T-helper 2 cell treated with Interferon-gamma antibody and Interleukin-4, amounts not matched to agents 100 ng/mL and 5 ng/mL, for 36 hours (primary cell): ENCODE data around the gene METAP1D. TPM values are rescaled to one million over a fixed set of nuclear protein-coding genes. Genes with fewer than 3 reads are reported as not detected.

ENCODE experiments used
- intact Hi-C: fragments of 100-400 bp; cut with micrococcal nuclease; formaldehyde crosslinking; loops from one replicate; pipeline ENCODE4 v1.15.1; 2023
- total RNA-seq: library from RNA; stranded (reverse); gene quantifications from 2 replicates; pipeline ENCODE4 v1.2.3, GENCODE V29; 2022

METAP1D gene
- total RNA-seq, 1 donor from 2014 or later = 7.7 TPM

DNA sequence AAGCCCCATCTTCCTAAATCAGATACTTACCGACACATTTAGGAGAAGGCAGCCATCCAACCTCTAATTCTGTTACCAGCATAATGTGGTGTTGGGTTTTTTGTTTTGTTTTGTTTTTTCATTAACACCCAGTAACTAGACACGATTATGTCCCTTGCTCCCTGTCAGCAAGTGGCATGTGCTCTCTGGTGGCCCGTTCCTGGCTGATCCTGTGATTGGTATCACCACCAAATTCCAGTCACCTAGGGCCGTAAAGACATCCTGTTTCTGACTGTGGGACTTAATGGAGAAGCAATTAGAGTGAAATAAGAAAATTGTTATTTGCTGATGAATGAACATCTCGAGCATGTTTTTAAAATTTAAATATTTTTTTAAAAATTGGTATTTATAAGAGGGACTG lies 79.7 kb downstream of the METAP1D start:
- intact Hi-C loops = no loop called here

DNA sequence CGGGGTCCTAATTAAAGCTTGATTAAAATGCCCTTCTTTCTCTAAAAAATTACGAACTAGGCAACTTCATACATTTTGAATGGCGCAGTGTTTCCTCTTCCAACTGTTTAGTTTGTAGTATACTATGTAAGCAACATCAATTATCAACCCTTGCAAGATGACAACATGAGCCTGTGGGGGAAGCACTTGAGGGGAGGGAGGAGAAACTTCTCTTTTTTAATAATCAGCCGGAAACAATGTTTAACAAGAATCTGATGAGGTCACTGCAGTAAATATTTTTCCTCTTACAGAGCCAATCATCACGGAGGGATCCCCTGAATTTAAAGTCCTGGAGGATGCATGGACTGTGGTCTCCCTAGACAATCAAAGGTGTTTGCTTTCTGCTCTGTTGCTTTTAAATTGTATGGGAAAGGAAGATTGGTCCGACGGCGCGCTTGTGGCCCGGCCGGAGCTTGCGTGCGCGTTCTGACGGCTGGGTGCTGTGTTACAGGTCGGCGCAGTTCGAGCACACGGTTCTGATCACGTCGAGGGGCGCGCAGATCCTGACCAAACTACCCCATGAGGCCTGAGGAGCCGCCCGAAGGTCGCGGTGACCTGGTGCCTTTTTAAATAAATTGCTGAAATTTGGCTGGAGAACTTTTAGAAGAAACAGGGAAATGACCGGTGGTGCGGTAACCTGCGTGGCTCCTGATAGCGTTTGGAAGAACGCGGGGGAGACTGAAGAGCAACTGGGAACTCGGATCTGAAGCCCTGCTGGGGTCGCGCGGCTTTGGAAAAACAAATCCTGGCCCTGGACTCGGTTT lies 80.3 kb downstream of the METAP1D start:
- intact Hi-C loops = no loop called here

DNA sequence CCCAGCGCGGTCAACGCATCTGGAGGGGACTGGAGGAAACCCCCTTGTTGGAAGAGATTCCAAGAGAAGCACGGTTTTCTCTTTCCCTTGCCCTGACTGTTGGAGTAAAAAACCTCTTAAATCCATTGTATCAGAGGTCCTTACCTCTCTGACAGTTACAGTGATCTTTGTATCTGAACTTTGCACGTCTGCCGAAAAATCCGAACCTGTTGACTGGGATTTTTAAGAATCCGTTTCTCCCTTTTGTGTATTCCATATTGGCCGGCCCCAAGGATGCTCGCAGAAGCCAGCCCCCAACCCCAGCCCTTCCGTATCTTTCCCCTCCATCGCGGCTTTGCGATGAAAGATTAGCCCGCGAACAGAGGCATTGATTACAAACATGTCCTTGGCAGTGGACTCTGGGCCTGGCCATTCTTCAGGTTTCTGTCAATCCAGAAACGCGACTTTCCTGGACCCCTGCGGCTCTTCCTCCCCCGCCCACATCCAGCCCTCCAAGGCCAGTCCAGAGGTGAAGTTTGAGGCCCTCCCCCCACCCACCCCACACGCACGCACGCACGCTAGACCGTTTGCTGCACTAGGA lies 81.0 kb downstream of the METAP1D start:
- intact Hi-C loops = no loop called here

DNA sequence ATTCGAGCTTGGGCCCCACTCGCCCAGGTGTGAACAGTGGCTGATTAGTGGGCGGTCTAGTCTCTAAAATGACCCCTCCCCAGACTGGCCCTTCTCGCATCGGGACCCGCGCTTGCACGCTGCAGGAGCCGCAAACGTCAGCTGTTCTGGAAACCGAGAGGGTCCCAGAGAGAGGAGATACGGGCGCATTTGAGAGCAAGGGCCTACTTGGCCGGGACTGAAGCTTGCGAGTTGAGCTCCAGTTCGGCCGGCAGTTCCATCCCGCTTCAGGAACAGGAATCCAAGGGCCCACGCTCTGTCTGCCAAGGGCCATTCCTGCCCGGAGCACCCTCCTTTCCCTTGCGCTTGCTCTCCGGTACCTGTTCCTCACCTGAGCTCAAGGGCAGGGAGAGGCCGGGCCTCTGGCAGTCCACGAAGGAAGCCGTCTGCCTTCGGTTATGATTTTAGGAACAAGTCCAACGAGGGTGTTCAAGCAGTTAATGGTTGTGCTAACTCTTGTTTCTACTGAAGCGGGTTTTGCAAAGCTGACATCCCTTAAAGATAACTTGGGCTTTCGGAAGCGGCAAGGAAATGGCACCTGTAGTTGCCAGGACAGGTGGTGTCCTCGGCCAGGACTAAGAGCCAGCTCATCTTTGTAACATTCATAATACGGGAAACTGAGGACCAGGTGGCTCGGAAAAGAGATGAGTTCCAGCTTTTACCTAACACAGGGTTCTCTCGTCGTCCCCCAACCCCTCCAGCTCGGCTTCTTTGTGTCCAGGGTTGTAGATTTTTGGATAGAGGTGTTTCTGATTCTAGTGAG lies 81.7 kb downstream of the METAP1D start:
- intact Hi-C loops = no loop called here

DNA sequence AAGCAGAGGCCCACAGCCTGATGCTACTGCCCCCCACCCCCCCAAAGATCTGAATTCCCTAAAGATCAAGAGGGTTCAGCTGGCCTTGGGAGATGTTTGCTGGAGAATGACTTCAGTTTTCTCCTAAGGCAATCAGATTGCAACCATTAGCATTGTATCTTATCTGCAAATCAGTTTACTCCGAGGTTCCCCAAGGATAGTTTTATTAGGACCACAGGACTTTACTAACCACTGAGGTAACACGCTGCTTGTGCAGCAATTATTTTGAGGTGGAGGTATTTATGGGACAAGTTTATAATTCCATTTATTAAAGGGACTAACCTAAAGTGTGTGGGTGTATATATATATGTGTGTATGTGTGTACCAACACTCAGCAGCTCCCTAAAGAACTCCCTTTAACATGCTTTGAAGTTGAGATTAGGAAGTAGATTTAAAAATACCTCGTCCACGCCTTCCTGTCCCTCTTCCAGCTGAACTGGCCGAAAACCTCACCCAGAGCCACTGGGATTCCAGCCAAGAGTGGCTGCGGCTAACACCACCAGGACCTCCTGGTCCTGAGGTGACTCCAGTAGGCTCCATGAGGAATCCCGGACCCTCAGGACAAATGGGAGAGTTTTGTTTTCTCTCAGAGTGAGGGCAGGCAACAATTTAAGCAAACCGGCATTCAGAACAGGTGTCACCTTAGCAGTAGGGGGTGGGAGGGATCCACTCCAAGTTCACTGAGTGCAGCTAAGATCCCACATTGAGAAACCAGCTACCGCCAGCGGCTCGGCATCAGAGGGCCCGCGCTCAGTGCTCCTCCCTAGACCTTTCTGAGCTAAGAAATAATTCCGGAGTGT lies 82.6 kb downstream of the METAP1D start:
- intact Hi-C loops = no loop called here

DNA sequence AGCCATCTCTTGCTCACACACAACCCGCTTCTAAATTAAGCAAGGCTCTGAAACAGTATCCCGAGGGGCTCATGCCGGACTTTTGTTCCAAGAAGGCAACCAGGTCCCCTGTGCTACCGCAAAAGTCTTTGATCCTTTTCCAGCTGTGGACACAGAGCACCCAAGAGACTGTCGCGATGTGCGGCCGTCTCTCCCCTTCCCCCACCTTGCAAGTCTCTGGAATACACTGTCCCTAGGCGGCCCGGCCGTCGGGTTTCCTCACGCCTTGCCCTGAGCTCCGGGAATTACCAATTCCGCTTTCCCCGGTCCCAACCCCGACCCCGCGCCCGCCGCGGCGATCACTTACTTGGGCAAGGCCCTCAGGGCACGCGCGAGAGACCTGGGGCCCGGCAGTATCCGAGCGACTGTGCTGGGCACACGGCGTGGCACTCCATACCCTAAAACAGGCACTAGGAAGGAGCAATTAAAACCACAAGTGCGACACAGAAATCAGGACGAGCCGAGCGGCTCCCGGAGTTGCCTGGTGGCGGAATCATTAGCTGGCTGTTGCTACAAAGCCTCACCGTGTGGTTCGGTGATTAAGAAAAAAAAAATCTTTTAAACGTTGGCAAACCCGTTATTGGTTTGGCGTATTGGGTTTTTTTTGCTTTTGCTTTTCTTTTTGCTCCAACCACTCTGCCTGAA lies 83.3 kb downstream of the METAP1D start:
- intact Hi-C loops = no loop called here

DNA sequence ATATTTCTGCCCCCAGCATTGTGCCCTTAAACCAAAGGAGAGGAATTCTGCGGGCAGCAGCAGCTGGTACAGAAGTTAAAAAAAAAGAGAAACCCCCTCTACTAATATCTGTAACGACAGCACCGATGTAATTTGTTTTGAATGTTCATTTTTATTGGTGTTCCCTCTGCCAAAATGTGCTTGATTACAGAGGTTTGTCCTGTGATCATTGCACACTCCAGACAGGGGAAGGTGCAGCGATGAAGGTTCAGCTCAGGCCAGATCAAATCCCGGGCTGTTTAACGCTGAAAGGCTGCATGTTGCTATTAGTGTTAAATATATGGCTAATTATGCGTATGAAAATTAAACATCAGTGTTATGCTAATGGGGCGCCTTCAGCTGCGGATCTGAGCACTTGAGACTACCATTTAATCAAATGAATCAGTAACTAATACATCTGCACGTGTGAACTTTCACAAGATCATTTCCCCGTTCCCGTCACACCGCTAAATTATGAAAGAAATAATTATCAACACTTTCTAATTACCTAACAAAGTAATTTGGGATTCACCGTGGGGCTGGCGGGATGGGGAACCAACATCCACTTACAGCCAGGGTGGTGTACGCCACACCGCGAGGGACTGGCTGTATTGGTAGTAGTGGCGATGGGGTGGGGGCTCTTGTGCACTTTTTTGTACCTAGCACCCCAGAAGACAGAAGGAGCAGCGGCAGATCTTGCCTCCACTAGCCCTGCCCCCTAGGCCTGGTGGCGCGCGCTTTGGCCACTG lies 84.1 kb downstream of the METAP1D start:
- intact Hi-C loops = loop anchor here (1.0 kb wide), 1 partner anchor 18 kb away; the partner anchor contains the start of gene DLX2

DNA sequence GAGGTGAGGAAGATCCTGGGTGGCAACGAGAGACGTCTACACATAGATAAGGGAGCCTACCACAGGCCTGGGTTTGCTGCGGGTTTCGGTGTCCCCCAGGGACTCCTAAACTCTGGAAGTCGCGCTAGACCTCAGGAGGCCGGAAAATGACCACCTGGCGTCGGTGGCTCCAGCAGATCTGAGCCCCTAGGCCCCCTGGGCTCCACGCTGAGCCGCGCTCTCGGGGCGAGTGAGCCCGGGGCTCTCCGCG lies 84.6 kb downstream of the METAP1D start:
- intact Hi-C loops = loop anchor here (1.0 kb wide), 1 partner anchor 18 kb away; the partner anchor contains the start of gene DLX2

DNA sequence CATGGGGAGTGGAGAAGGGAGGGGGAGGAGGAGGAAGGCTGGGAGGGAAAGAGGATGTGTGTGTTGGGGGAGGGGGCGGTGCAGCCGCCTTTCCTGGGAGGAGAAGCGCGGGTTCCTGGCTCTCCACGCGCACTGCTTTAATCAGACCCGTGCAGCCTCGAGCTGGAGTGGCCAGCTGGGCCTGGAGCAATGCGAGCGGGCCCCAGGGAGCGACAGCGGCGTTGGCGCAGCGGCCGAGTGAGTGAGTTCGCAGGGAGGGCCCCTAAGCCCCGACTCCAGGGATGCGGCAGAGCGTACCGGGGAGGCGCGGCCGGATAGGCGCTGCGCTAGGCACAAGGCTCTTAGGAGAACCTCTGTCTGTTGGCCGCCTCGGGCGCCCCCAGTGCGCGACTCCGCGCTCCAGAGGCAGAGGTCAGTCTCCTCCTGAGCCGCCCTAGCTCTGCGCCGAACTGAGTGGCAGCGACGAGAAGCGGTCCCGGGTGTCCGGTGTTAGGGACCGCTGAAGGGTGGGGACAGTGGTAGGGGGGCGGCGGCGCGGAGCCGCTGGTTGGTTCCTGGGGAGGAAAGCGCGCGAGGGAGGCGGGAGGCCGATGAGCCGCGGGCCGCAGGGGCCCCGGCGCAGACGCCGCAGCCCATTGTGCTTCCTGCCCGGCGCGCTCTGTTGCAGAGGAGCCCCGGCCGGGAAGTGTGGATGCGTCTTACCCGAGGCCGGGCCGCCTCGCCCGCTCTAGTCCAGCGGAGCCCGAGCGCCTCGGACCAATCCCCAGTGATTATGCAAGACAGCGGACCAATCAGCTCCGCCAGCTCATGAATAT lies 85.1 kb downstream of the METAP1D start:
- intact Hi-C loops = loop anchor here (1.0 to 5.0 kb wide), 3 partner anchors 13 to 1368 kb away; partner anchors contain the start of genes DLX2 and SP5

DNA sequence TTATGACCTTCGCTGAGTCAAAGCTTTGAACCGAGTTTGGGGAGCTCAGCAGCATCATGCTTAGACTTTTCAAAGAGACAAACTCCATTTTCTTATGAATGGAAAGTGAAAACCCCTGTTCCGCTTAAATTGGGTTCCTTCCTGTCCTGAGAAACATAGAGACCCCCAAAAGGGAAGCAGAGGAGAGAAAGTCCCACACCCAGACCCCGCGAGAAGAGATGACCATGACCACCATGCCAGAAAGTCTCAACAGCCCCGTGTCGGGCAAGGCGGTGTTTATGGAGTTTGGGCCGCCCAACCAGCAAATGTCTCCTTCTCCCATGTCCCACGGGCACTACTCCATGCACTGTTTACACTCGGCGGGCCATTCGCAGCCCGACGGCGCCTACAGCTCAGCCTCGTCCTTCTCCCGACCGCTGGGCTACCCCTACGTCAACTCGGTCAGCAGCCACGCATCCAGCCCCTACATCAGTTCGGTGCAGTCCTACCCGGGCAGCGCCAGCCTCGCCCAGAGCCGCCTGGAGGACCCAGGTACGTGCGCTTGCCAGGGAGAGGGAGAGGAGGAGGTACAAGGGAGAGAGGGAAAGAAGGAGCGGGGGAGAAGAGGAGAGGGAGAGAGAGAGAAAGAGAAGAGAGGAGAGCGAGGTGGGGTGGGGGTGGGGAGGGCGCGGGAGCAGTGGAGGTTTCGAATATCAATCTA lies 85.9 kb downstream of the METAP1D start, which contains the start of gene DLX1:
DLX1 (plus strand) TSS at position 48 of the 700 bp plus-strand sequence; CDS start at position 219, 171 bp downstream.
- intact Hi-C loops = loop anchor here (1.0 to 5.0 kb wide), 2 partner anchors 13 to 1368 kb away; partner anchors contain the start of gene SP5

DNA sequence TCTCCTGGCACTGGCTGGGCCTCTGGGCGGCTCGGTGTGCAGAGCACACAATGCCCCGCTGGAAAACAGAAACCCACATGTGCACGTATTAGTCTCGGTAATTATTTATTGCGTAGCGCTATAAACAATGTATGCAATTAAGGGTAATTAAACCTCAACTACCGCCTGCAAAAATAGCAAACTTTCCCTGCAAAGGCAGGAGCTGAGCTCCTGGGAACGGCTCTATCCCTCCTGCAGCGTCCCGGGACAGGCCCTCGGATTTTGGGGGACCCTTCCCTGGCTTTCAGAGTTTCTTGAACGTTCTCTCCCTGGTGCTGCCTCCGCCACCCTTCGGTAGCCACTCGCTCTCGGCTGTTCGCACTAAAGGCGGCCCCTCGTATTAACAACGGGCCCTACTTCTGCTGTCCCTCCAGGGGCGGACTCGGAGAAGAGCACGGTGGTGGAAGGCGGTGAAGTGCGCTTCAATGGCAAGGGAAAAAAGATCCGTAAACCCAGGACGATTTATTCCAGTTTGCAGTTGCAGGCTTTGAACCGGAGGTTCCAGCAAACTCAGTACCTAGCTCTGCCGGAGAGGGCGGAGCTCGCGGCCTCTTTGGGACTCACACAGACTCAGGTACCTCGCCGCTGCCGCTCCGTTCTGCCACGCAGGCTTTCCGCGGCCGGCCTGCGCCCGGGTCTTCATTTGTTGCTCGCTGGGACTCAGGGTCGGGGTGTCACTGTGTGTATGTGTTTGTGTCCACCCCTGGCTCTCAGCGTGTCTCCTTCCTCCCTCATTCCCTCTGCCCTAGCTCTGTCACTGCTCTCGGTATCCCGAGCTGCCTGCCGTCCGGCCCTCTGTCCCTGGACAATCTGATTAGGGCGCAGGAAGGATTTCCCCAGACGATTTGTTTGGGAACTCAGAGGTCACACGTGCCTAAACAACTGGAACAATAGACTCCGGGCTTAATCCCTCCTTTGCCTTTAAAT lies 86.8 kb downstream of the METAP1D start:
- intact Hi-C loops = loop anchor here (5.0 kb wide), 1 partner anchor 1369 kb away; the partner anchor contains the start of gene SP5

DNA sequence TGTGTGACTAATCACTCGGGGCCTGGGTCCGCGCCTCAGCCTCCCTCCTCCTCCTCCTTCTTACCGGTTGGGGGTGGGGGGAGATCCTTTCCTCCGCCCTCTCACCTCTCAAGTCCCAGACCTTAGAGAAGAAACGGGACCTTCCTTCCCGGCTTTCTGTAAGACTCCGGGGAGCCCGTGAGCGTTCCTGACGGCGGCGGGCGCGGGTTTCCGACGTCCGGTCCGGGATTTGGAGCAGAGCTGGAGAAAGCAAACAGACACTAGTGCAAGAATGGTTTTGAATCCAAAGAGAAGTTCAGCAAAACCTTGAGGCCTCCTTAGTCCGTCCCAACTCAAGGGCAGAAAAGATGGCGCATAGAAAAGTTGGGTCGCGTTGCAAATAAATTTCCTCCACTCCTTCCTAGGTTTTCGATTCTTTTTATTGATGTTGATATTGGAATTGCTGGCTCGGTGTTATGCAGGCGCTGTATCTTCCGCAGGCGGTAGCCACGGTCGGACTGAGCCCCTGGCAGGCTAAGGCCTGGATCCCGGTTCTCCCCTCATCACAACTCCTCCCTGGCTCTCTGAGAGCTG lies 87.5 kb downstream of the METAP1D start:
- intact Hi-C loops = loop anchor here (5.0 kb wide), 1 partner anchor 1370 kb away; the partner anchor contains the start of gene SP5

DNA sequence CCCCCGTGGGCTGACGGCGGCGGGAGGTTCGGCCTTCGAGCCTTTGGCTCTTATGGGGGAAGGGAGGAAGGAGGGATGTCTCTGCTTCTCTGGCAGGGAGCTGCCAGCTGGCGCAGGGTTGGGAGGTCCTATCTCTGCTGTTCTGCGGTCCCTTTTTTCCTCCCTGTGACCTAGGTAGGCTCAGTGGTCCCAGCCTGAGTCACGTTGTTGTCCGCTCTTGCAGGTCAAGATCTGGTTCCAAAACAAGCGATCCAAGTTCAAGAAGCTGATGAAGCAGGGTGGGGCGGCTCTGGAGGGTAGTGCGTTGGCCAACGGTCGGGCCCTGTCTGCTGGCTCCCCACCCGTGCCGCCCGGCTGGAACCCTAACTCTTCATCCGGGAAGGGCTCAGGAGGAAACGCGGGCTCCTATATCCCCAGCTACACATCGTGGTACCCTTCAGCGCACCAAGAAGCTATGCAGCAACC lies 88.1 kb downstream of the METAP1D start:
- intact Hi-C loops = loop anchor here (5.0 kb wide), 1 partner anchor 1371 kb away; the partner anchor contains the start of gene SP5

DNA sequence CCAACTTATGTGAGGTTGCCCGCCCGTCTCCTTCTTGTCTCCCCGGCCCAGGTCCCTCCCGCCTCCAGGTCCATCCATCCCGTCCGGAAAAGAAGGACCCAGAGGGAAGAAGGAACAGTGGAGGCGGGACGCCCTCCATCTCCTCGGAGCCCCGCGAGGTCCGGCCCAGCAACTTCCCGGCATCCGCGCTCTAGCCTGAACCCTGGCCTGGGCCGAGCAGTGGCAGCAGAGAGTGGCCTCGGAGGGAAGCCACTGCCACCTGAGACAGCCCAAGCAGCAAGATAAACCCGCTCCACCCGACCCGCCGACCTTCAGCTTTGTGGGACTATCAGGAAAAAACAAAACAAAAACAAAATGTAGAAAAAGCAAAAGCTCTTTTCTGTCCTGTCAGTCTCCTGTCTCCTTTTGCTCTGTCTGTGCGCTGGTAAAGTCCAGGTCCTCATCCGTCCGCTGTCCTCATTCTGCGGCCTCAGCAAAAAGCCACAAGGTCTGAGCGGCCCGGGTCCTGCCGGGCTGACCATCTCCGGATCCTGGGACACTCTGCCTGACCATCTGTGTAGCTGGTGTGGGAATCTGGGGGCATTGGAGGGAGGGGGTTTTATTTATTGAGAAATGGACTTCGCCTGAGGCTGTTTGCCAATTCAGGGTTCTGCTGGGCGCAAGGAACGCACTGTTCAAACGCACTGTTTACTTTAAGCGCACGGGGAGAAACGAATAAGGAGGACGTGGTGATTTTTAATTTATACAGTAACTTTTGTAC lies 88.7 kb downstream of the METAP1D start:
- intact Hi-C loops = loop anchor here (5.0 kb wide), 1 partner anchor 1371 kb away; the partner anchor contains the start of gene SP5

DNA sequence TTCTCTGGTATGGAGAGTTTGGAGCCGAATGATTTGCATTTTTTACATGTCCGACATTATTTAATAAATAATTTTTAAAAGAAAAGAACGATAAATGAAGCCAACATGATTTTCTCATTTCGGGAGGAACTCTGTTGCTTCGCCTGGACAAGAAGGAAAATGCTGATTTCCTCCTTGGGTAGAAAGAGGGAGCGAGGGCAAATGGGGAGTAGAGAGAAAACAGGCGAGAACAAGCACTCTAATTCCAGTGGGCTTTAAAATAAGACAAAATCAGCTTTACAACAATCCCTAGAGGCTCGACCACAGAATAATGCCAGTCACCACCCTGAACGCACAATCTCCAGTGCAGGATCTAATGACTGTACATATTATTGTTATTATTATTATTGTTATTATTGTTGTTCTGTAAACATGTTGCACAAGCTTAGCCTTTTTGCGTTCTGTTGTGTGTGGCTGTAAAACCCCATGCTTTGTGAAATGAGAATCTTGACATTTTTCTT lies 89.3 kb downstream of the METAP1D start:
- intact Hi-C loops = loop anchor here (5.0 kb wide), 1 partner anchor 1372 kb away; the partner anchor contains the start of gene SP5
